NCI-H345 treated with DMSO at 0.1 percent for 48 hours (cell line): ENCODE measurements around the gene APOB.

ENCODE experiments used
- DNase-seq: peaks from one replicate; lab custom pipeline; 2025; ENCODE audit not compliant: unreplicated experiment; lab: John Stamatoyannopoulos, UW

APOB gene

DNA sequence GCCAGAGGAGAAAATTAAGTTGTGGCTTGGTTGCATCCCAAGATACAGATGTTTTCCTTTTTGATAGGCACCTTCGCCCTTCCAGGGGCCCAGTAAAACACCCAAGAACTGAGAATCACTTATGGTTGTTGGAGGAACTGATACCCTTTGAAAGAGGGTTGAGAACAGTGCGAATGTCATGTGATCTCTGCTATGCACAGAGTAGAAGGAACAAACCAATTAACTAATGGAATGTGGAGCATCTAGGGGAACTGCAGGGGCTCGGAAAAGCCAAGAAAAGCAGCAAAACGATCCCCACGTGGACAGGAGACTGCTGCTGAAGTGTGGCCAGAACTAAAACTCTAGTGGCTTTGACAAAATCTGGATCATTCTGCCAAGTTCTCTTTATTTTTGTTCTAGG is 58.8 kb downstream of the APOB start:
- DNase-seq = no peak

- no peak for DNase-seq
Observed at GRCh38 chr2:20984408-20984807, 59.5 kb downstream of the APOB start.

- DNase-seq = no peak
Observed at GRCh38 chr2:20983844-20984243, 60.0 kb downstream of the APOB start.

- no peak for DNase-seq
Observed at GRCh38 chr2:20982861-20983260, 61.0 kb downstream of the APOB start.

DNA sequence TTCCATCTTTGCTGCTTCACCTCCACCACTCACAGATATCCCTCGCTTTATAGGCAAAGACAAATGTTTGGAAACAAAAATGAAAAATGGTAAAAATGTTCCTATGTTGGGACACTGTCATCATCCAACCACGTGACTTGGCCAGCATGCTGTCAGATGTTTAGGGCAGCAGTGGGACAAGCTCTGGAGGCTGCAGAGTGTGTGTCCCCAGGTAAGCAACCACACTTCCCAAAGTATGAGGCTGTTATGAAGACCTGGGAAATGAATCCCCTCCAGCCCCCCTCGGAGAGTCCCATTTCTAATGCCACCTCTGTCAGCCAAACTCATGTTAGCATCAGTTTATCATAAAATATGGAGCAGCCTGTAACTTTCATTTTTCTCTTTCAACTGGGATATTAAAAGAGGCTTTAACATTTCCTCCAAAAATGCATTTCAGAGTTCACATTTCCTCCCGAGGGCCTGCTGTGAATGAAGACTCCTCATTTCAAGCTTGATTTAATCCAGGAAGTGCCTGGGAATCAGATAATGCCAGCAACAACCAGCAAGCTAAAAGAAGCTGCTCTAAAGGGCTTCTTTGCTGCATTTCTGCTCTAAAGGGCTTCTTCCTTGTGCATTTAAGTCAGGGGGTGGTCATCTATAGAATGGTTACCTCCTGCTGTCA is 66.2 kb downstream of the APOB start:
- no peak for DNase-seq

- no peak for DNase-seq
Observed at GRCh38 chr2:20976527-20976926, 67.3 kb downstream of the APOB start.

- DNase-seq = no peak
Observed at GRCh38 chr2:20972792-20973565, 70.9 kb downstream of the APOB start.

- DNase-seq = no peak
Observed at GRCh38 chr2:20972110-20972509, 71.8 kb downstream of the APOB start.

GRCh38 chr2:20970068-20970467 is 73.8 kb downstream of the APOB start:
- DNase-seq = no peak

DNA sequence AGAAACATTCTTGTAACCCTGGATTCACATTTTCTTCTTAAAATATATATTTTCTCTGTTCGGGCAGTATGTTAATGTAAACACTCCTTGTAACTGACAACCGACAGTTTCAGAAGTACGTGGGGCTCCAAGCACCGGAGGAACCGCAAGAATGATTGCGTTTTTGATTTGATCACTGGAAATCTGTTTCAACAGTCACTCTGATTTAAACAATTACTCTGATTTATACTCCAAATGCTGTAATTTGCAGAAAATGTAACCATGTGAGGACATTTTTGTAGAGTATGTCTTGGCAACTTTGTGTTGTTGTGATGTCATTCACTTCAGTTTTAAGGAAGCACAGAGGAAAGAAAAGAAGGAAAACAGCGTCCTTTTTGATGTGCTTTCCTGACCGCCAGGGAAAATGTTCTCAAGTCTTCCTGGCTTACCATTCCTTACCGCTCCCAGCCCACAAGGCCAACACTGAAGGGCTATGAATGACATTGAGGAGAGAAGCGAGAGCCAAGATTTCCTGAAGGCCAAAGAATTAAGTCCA is 77.7 kb downstream of the APOB start:
- DNase-seq = no peak

DNA sequence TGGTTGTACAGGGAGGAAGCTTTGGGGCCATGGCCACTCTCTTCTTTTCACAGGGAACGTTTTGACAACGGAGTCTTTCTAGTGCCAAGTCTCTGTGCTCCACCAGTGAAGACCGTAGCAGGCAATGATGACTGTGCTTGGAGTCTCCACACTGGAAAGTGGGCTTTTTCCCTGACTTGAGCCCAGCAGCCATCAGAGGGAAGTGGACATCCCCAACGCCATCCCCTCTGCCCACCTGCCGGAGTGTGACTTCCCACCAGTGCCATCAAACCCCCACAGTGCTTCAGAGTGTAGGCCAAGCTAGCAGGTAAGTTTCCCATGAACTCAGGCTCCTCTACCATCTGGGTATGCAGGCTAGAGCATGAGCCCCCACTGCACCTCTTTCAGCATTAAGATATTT is 78.7 kb downstream of the APOB start:
- DNase-seq = no peak

- DNase-seq = no peak
Observed at GRCh38 chr2:20963867-20964266, 80.0 kb downstream of the APOB start.

DNA sequence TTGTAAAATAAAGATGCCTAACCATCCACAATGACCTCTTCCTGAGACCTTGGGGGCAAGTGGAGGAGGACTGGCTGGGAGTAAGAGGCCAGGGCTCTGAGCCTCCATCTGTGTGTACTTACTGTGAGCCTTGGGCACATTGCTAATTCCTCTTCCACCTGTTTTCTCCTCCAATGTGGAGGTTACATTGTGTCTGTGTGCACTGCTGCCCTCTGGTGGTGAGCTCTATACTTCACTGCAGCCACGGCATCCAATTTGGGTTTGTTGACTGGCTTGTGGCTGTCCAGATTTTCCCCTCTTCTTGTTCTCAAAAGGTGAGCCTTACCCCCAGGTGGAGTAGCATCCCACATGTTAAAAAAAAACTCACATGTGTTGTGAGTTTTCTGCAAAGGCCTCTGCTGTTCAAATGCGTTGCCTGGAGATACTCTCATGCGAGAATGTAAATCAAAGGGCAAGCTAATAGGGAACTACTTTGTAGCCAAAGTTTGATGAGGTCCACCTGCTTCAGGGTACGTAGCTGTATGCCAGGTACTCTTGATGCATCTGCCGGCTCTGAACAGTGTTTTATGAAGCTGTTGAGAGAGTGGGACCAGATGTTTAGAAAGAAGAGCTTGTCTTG is 80.8 kb downstream of the APOB start:
- peak; percentile 65 for DNase-seq

- no peak for DNase-seq
Observed at GRCh38 chr2:20961858-20962257, 82.0 kb downstream of the APOB start.

DNA sequence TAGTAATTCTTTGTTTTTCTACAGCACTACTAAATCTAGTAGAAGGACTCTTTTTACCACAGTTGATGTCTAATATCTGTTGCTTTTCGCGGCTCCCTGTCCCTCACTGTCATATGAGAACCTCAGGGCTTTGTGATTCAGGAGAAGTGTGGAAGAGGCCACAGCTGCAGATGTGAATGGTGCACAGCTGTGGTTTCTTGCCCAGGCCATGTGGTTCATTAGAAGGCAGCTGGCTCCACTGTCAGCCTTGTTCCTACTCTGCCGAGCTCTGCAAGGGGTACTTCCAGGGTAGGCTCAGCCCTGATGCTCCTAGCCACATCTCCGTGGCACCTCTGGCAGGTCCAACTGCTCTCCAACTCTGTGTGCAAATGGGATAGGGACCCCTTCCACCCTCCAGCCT is 83.9 kb downstream of the APOB start:
- no peak for DNase-seq

GRCh38 chr2:20959252-20959651 is 84.6 kb downstream of the APOB start:
- no peak for DNase-seq

DNA sequence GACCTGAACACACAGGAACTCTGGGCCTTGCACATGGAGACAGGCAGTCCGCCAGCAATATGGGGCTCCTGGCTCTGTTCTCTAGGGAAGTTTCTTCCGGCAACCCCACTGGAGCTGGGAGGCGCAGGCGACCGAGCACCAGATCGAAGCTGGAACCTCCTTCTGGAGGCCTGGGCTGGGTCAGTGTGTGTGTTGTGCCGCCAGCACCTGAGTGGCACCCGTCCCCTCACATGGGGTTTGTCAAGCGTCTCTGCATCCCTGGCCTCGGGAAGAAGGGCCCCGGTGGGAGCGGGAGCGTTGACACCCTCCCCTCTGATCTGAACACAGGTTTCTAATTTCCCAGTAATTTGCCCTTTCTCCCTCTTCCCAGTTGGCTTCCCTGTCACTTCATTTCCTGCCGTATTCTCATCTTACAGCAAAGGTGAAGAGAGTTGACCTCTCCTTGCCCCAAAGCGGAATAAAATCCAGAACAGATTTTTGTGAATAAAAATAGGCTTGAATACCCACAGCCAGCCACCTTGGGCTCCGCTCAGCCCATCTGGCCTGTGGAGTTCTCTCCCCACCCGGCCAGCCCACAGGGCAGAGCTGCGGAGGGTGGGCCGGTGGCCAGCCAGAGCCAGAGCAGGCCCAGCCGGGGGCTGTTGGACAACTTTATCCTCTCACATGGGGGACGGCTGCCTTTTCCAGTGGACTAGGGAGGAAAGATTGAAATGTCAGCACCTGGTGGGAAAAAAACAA is 85.9 kb downstream of the APOB start:
- DNase-seq = no peak

DNA sequence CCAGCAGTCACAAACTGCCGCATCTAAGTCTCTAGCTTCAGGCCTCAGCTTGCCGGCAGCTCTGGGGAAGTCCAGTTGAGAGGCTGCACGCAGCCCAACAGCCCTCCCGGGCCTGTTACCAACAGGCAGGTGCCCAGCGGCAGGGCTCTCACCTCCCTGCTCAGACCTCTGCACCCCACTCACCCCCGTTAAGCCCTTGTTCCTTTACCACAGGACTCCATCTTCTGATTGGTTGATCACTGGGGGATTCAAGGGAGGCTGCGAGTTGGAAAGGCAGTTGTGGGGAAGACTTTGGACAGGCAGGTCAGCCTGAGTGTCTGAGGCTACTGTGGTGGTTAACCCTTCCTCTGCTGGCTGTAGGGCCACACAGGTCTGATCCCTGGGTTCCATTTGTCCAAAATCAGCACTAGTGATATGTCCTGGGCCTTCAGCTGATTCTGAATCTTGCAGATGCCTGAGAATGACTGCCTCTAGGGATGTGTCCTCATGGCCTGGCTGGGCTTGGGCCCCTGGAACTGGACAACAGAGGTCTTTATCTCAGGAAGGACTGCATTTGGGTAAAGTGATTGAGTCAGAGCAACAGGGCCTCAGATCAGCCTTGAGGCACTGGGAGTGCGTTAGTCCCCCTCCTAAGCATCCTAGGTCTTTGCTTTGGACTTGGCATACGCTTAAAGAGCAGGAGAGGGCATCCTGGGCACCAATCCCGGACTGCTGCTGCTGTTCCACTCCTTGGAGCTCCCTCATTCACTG is 88.4 kb downstream of the APOB start:
- no peak for DNase-seq

GRCh38 chr2:20953146-20953824 is 90.6 kb downstream of the APOB start:
- DNase-seq = no peak
